ENCODE measurements around the gene TNFSF15.
"Not testable (repeated sequence)": the region's sequence is repeated elsewhere in the genome, so short reads cannot be mapped to it uniquely, and the experiment has no call there.

GRCh38 chr9:114741521-114741920 lies 64.3 kb downstream of the TNFSF15 start:
- not testable (repeated sequence) for TF ChIP-seq CTCF, POLR2A (IDR thresholded peaks at IDR 0.05)

All from uterus (tissue), 2 donors.